ENCODE measurements around the gene CLEC2L. TPM values are rescaled to one million over a fixed set of nuclear protein-coding genes. Genes with fewer than 3 reads are reported as not detected.

The CLEC2L gene
- total RNA-seq, 1 experiment from 2014 or later, result not detected

- Histone ChIP-seq H3K4me3 (replicated peaks in 1 of 2; ENCODE audit: low read depth in 1 of 2, low read length in 2 of 2) (no peak overlapping the region), H4K20me1 (ENCODE audit: insufficient read depth) (no peaks in the 10 kb centered on the region), H3K9me2 (ENCODE audit: insufficient read depth) (no peaks in the 10 kb centered on the region), H3K9ac (ENCODE audit: low read length) (no peak overlapping the region), H3K9me3 (ENCODE audit: control insufficient read depth in 1 of 2, insufficient read depth in 1 of 2, low read depth in 1 of 2, low read length in 2 of 2) (no peaks in the 10 kb centered on the region), H3K4me2 (ENCODE audit: low read length) (no peak overlapping the region), H3K36me3 (ENCODE audit: control insufficient read depth in 1 of 2, insufficient read depth in 2 of 2, low read length in 2 of 2) (peaks cover 1 to 9% of the 10 kb centered on the region in 2 experiments; a peak in 3 of 4 replicates), H3K79me2 (ENCODE audit: insufficient read depth, low read length) (no peaks in the 10 kb centered on the region), H3K4me1 (ENCODE audit: control insufficient read depth in 1 of 2, insufficient read depth in 2 of 2, low read length in 2 of 2) (no peaks in the 10 kb centered on the region), H2AFZ (ENCODE audit: low read depth, low read length, poor library complexity, severe bottlenecking) (no peak overlapping the region), H3K27me3 (ENCODE audit: insufficient read depth, low read length) (no peaks in the 10 kb centered on the region), H3K27ac (ENCODE audit: low read depth, low read length) (no peak overlapping the region)
- no peak for DNase-seq (ENCODE audit: low read depth, low spot score)
- RAD21 ChIA-PET (ENCODE audit: low non-redundant PET in 1 of 2, low total read pairs in 2 of 2, uncharacterized antibody in 2 of 2, unreplicated experiment in 2 of 2), result no interaction called here
- no TSS peak for BruUV-seq (replicated peaks)
- POLR2A ChIA-PET, result no interaction called here
- CTCF ChIA-PET, result interaction anchor here (4.2 kb wide), 1 partner anchor 13 kb away, joined by 16 read pairs; no protein-coding TSS in a partner anchor
- intact Hi-C loops (cut with micrococcal nuclease), result no loop called here
- TF ChIP-seq ATF3 (IDR thresholded peaks at IDR 0.05) (no peak), EGR1 (IDR thresholded peaks at IDR 0.05; ENCODE audit: low read depth) (no peak), POLR2A (IDR thresholded peaks at IDR 0.05; ENCODE audit: borderline replicate concordance, extremely low read depth, insufficient read depth, insufficient read length) (no peak), SIN3A (IDR thresholded peaks at IDR 0.05; ENCODE audit: low read depth) (no peak), EZH2 (IDR thresholded peaks at IDR 0.05) (no peak), RAD21 (IDR thresholded peaks at IDR 0.05; ENCODE audit: low read depth) (no peak), CEBPB (IDR thresholded peaks at IDR 0.05; ENCODE audit: low read depth) (no peak), ELF1 (IDR thresholded peaks at IDR 0.05; ENCODE audit: borderline replicate concordance, low read depth) (no peak), JUND (IDR thresholded peaks at IDR 0.05) (no peak), EZH2phosphoT487 (IDR thresholded peaks at IDR 0.05; ENCODE audit: borderline replicate concordance) (no peak), ZBTB33 (IDR thresholded peaks at IDR 0.05; ENCODE audit: extremely low read depth, insufficient replicate concordance, low read length) (no peak), FOSL1 (IDR thresholded peaks at IDR 0.05; ENCODE audit: low read depth) (no peak), ZNF274 (IDR thresholded peaks at IDR 0.05; ENCODE audit: low read depth, low read length) (no peak), POLR2AphosphoS5 (IDR thresholded peaks at IDR 0.05; ENCODE audit: low read depth, low read length) (no peak), YY1 (IDR thresholded peaks at IDR 0.05; ENCODE audit: extremely low read depth, insufficient replicate concordance, low read depth, low read length) (no peak), CBX3 (IDR thresholded peaks at IDR 0.05; ENCODE audit: low read depth) (no peak), TCF7L2 (IDR thresholded peaks at IDR 0.05; ENCODE audit: borderline replicate concordance, extremely low read depth, insufficient read depth, insufficient read length) (no peak)
- TF ChIP-seq, protein P1, sequence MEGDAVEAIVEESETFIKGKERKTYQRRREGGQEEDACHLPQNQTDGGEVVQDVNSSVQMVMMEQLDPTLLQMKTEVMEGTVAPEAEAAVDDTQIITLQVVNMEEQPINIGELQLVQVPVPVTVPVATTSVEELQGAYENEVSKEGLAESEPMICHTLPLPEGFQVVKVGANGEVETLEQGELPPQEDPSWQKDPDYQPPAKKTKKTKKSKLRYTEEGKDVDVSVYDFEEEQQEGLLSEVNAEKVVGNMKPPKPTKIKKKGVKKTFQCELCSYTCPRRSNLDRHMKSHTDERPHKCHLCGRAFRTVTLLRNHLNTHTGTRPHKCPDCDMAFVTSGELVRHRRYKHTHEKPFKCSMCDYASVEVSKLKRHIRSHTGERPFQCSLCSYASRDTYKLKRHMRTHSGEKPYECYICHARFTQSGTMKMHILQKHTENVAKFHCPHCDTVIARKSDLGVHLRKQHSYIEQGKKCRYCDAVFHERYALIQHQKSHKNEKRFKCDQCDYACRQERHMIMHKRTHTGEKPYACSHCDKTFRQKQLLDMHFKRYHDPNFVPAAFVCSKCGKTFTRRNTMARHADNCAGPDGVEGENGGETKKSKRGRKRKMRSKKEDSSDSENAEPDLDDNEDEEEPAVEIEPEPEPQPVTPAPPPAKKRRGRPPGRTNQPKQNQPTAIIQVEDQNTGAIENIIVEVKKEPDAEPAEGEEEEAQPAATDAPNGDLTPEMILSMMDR (IDR thresholded peaks at IDR 0.05 in 2 of 3, conservative IDR thresholded peaks at IDR 0.05 in 1 of 3; ENCODE audit: borderline replicate concordance in 1 of 3, insufficient read depth in 1 of 3, low read depth in 2 of 3, low read length in 2 of 3), result no peak
- TF ChIP-seq, protein P2, sequence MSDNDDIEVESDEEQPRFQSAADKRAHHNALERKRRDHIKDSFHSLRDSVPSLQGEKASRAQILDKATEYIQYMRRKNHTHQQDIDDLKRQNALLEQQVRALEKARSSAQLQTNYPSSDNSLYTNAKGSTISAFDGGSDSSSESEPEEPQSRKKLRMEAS (IDR thresholded peaks at IDR 0.05), result no peak
- no peak for ATAC-seq
These were observed 65.1 kb downstream of the CLEC2L start for GRCh38 chr7:139588632-139589031.

Data from HCT116 (cell line).